HG03520 (cell line): ENCODE results near the gene PI4KA.
A peak's percentile ranks its signal among the peaks of the same experiment; 100 is the strongest.

ENCODE experiments used
- ATAC-seq: cut with Tn5 transposase; IDR thresholded peaks from one replicate; pipeline ENCODE4 v1.9.1; 2021; ENCODE audit warnings: mild to moderate bottlenecking, moderate library complexity; ENCODE audit not compliant: unreplicated experiment

The PI4KA gene

DNA sequence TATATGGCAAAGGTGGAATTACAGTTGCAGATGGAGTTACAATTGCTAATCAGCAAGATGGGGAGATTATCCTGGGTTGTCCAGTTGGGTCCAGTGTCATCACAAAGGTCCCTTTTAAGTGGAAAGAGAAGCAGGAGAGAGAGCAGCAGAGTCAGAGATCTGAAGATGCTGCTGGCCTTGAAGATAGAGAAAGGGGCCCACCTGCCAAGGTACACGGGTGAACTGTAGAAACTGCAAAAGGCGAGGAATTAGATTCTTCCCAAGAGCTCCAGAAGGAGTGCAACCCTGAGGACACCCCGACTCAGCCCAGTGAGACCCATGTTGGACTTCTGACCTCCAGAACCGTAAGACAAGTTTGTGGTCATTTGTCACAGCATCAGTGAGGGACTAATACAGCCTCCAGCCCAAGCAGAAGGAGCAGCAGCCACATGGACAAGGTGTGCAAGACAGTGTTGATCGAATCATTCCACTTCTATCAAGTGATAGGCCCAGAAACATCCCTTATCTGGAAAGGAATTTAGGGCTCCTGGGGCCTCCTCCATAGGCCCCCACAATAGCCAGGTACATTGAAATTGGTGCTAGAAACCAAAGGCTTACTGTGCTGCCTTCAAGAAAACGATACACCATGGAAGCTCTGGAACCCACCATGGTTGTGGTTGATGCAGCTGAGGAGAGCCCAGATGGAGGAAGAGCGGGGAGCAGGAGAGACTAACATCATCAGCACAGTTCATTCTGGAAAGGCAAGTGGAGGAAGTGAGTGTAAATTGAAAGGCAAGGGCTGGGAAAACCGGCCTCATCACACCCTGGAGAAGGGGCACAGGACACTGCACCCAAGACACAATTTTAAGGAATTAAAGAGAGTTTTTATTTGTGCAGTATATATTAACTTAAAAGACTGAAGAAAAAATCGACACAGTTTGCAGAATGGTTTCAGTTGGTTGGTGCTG is 23.5 kb upstream of the PI4KA start:
- no peak for ATAC-seq

DNA sequence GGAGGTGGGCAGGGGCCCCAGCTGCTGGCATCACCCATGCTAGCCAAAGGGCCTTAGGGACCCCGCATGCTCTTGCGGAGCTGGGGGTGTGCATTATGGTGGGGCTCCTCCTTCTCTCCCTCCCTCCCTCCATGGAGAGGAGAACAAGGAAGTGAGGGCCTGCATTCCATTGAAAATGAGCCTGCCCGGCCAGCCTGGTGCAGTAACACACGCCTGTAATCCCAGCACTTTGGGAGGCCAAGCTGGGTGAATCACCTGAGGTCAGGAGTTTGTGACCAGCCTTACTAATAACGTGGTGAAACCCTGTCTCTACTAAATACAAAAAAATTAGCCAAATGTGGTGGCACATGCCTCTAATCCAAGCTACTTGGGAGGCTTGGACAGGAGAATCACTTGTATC is 22.6 kb upstream of the PI4KA start:
- ATAC-seq: no peak

DNA sequence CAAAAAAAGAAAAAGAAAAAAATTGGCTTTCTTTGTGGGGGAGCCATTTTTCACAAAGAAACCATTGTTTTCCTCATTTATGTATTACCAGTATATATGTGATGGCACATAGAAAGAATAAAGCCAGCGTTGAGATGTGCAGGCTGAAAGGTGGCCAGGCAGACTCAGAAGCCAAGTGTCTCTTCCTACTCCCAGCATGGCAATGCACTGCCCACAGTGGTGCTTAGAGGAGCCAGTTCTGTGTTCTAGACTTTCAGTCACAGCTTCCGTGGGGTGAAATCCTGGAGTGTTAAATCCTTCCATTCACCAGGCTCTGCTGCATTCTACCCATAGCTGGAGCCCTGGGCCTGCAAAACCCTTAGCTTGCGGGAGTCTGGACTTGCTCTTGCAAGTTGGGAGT is 19.1 kb upstream of the PI4KA start:
- ATAC-seq: no peak

DNA sequence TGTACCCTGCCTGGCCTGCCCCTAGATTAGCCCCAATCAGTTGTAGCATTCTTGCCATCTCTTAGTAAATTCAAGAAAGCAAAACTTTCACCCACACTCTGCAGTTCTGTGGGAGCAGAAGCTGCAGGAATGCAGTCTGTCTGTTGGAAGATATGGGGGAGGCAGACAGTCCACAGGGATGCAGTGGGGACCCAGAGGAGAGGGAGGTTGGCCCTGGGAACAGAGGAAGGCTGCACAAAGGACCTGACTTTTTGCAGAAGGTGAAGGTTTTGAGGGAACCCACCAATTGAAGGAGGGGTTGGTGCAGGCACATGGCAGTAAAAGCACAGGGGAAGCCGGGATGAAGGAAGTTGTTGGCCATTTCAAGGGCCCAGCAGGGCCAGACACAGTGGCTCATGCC is 16.7 kb upstream of the PI4KA start:
- ATAC-seq: no peak

DNA sequence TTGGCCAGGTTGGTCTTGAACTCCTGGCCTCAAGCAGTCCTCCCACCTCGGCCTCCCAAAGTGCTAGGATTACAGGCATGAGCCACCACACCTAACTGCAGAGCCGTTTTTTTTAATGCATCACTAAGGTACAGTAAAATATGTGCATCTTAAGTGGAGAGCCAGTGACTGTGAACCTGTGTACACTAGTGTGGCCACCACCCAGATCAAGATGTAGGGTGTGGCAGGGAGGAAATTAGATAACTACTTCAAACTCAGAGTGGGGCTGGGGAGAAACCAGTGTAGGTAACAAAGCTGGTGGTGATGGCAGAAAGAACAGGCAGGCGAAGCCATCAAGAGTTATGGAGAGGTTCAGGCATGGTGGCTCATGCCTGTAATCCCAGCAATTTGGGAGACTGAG is 14.6 kb upstream of the PI4KA start:
- no peak for ATAC-seq

DNA sequence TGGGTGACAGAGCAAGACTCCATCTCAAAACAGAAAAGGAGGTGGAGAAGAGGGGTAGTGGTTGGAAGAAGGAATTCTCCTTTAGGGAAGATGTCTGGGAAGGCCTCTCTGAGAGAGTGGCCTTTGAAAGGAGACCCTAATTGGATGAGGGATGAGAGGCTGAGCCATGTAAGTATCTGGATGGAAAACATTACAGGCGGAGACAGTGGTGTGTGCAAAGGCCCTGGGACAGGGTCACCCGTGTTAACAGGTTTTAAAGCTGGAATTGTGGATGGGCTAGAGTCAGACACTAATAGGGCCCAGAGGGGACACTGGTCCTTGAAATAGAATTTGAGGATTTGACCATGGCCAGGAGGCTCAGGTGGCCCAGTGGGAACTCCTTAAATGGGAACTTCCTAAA is 10.6 kb upstream of the PI4KA start:
- no peak for ATAC-seq

DNA sequence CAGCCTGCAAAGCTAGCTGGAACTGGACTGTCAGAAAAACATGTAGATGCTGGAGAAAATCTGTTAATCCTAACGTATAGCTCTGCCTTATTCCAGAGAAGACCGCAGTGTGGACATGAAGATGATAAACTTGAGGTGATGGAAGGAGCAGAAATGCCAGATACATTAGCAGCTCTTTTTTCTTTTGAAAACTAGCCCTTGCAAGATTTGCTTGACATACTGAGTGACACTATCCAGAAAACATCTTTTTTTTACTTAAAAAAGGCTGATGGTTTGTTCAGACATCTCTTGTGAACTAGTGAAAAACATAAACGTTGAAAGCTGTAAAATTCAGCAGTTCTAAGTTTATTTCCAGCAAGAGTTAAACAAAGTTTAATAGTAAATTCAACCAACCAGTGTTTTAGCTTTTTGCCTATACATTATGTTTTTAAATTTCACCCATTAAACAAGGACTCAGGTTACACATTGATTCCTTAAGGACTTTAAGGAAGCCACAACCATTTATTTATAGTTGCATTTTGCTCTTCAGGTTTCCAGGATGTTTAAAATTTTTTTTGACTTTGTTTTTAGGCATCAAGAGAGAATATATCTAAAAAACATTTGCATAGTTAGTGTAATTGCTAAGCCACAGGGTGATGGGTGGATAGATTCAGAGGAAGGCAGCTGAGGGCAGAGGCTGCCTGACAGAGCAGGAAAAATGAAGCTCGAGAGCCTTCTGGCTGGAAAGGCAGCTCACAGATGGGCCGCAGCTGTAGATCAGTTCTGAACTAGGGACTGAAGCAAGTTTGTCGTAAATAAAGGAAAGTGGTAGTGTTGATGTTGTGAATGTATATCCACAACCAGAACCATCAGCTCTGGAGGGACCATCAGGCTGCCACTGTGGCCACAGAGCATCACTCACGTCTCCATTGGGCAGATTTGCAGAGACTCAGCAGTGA is 9.7 kb upstream of the PI4KA start:
- ATAC-seq: no peak

DNA sequence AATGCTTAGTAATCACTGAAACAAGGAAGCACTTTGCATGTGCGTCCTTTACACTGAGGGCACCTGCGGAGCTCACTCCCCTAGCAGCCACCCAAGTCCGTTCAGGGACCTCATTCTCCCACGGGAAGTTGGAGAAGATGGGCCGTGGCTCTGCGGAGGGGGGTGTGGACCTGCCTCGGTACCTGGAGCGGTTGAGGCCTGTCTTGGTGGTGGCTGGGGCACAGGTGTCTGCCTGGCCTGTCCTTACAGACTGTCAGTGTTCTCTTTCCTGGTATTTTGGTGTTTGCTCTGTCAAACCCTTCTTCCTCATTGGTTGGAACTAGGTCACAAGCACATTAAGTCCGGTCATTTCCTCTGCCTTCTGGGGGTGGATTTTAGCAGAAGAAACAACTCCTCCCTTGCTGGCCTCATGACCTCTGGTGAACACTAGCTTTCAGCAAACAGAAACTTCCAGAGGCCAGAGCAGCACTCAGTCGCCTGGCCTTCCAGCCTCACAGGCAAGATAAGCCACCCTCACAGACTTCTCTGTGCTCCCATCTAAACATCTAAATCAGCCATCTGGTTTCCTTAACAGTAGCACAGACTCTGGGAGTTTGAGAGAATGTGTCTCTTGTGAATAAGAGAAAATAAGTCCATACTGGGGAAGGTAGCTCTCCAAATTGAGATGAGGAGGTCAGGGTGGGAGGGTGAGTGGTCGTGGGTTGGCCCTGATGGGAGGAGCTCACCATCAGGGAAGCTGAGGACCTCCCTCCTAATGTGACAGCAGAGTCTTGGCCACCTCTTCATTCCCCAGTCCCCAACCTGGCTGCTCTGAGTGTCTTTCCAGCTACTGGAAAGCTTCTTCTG is 8.8 kb upstream of the PI4KA start:
- ATAC-seq: no peak

DNA sequence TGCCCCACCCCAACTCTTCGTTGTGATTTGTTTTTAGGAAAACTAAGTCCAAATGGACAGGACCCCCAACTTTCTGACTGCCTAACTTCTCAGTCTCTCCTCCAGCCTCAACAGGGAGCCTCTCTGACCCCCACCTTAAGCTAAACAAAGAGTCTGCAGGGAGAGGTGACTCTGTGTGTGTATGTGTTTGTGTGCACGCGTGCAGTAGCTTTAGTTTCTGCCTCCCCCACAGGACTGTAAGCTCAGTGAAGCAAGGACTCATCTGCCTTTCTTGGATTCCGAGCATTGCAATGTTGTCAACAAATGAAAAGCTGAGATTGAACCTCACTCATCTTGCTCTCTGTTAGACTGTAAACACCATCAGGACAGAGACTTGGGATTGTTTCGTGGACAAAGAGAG is 8.1 kb upstream of the PI4KA start:
- no peak for ATAC-seq

DNA sequence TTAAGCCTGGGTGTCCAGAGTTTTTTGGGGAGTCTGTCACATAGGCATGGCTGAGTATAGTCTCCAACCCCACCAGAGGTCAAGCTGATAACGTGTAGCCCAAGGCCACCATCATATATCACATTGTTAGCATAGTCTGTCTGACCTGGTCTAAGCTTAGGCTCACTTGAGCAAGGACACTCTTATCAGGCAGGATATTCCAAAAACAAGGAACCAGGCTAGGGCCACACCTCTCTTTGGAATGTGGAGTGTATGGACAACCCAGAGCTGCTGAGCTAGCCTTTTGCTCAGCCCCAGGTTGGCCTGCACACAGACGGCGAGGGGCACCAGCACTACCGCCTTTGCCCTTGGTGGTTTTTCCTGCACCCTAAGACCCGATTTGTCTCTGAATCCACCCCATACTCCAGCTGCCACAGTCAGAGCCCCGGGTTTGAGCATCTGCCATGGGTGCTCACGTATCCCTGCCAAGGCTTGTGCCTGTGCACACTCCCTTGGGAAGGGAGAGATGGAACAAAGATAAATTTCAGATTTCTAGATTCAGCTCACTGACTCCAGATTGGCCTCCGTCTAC is 7.3 kb upstream of the PI4KA start:
- no peak for ATAC-seq

DNA sequence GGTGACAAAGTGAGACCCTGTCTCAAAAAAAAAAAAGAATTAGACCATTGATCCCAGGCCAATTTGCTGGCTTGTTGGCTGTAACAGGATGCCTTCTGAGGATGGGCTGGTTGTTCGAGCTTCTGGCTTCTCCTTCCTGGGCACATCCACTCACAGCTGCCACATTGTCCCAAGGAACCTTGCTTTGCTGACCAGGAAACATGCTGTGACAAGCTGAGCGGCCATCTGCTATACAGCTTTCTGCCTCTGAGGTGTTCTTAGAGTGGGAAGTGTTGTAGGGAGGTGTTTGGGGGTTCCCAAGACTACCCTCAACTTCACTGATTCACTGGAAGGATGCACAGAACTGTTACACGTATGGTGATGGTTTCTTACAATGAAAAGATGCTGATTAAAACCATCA is 6.7 kb upstream of the PI4KA start:
- ATAC-seq: no peak

DNA sequence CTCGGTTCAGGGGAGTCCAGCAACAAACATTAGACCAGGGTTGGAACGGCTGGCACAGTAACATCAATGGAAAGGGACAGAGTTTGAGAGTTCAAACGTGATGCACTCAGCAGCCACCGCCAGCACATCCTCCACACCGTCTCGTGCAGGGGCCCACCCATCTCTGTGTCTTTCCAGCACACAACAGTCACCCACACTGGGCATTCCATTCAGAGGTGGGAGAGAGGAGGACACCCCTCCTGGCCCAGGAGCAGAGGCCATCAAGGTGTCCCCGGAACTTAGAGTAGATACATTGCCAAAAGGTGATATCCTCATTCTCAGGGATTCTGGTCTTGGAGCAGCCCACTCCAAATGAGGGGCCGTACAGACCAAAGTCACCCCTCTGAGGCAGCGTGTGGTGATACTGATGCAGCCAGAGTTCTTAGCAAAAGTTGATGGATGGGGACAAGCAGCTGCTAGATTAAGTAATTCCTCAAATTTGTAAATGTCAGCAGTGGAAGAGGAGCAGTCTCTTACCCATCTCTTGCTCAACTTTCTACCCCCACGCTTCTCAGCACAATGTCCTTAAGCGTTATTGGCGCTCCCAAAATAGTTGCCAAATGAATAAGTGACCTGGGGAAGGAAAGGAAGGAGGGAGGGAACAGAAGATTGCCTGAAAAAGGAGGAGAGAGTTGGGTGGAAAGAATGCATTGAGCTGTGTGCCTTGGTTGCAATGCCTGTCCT is 5.7 kb upstream of the PI4KA start:
- ATAC-seq: no peak

DNA sequence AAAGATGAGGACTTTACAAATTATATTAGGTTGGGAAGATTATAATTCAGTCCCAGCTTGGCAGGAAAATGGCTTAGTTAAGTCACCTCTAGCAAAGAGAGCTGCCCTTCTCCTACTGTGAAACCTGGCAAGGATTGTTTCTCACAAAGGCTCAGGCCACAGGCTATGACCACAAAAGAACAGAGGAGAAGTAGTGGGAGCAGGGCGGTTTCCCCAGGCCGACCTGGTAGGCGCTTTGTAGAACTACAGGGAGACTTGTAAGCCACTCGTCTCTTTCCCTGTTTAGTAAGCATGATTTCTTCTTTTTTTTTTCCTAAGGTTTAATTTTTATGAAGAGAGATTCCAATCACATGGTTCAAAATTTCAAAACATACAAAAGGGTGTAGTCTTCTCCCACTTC is 4.8 kb upstream of the PI4KA start:
- no peak for ATAC-seq

DNA sequence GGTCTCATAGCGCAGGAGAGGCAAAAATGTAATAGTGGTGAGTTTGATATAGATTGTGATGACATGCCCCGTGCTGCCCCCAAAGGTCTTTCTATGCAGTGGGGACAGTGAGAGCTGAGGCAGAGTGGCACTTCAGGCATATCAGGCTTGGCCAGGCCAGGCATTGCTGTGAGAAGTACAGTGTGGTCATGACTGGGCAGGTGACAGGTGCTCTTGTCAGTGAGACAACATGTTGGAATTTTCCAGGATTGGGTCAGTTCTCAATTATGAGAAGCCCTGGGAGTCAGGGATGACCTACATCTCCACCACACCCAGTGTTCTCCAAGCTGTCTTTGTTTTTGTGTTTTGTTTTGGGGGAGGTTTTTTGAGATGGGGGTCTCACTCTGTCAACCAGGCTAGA is 3.9 kb upstream of the PI4KA start:
- no peak for ATAC-seq

DNA sequence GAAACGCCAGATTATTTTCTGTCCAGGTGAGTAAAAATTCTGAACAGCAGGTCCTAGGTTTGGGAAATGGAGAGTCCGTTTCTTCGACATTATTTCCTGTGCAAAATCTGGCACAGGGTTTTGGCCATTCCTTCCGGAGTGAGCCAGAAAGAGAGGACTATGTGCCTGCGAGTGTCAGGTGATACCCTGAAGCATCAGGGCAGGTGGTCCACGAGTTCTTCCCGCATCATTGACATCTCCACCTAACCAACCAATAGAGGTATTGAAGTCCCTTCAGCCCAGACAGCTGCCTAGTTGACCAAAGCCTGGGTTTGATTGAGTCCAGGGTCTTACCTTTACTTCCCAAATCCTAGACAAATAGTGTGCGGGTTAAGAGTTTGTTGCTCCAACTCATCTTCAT is 1.0 kb upstream of the PI4KA start:
- ATAC-seq: no peak

DNA sequence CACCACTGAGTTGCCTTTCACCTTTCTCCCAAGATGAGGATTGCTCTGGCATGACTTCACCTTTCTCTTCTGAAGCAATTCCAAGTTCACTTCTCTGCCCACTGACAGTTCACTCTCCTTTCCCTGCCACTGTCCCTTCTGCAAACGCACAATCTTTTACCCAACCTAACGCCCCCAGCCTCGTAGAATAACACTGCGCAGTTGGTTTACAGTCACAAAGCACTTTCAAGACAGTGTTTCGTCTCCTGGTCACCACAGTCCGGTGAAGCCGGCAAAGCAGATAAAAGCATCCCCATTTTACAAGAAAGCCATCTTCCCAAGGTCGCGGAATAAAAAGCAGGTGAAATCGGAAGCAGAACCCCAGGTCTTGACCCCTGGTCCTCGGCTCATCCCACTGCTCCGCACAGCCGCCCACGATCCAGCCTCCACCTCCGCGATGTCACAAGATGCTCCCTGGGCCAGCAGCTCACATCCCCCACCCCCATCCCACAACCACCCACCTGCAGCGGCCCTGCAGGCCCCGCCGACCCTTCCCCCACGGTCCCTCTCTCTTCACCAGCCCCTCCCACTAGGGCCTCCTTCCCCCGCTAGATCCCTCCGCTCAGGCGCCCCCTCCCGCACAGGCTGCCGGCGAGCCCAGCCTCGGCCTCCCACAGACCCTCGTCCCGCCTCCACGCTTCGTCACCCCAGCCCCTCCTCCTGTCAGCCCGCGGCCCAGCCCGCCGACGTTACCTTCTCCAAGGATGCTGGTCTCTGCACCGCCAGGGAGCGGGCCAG is 585 bp downstream of the PI4KA start:
- ATAC-seq: peak; percentile 39

DNA sequence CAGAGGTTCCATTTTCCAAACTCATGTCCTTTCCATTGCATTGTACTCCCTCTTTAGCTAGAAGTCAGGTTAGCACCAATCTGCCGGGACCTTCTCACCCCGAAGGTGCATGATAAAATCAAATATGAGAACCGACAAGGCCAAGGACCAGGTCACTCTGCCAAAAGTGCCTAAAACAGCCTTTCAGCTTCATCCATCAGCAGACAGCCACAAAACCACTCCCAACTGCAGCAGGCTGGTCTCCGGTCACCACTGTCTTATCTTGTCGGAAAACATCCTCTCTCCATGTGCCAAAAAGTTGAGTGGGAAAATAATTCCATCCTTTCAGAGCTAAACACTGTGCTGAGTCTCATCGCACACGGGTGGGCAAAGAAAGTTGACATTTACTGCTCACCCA is 1.4 kb downstream of the PI4KA start:
- no peak for ATAC-seq

DNA sequence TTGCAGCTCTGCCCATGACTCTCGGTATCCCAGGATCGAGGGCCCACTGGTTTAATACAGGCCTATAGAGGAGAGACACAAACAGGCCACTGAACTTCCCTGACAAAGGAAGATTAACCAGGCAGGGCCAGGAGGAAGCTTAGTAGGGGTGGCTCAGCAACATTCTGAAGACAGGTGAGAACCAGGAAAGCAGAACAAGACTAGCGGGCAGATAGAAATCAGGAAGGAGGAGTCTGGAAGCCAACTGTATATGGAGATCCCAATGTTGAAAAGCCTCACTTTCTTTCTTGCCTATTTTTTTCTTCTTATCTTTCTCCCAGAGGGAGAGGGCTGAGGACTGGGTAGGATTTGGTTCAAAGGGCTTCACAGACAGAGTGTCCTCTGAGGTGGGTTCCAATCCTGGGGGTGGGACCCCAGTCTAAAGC is 5.4 kb downstream of the PI4KA start:
- no peak for ATAC-seq

DNA sequence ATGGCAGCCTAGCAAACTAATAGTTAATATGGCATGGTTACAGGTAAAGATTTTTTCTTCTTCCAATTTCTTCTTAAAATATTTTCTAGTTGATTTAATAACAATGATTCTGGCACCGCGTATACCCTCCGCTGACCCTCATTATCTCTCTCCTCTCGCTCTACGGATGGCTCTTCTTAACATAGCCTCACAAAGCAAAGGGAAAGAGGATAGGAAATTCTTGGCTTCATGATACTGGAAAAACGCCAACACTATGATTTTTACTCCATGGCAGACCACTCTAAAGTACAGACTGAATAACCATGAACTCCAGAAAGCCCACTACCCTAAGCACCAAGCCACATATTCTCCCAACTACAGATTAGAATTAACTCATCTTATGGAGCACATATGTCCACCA is 6.1 kb downstream of the PI4KA start:
- no peak for ATAC-seq
